VCaP (cell line): ENCODE results near the gene AUTS2.

Experiments used
- H3K27ac ChIP-seq: fragments of 450-650 bp; 2 replicates; pipeline ENCODE4 v1.5.1; 2017
- TF ChIP-seq, protein P1 (sequence below): fragments of 450-650 bp; conservative IDR thresholded peaks from 2 replicates; pipeline ENCODE4 v1.5.1; 2017; ENCODE audit warnings: mild to moderate bottlenecking, moderate library complexity

The AUTS2 gene

DNA sequence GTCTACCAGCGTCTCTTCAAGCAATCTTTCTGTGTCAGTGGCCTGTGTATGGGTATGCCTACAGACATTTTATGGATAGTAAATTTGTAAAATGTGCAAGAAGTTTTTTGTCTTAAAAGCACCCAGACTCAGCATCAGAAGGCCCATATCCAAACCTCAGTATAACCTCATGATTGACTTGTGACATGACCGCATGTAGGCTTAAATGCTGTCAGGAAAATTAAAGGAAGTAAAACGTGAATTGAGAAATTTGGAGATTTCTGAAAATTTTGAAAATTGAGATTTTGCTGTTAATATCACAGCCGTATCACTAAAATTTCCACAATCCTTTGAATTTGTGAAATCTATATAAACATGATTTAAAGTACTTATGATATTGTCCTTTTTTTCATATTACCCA lies 410.2 kb downstream of the AUTS2 start:
- no peak overlapping the region for H3K27ac ChIP-seq
- TF ChIP-seq, protein P1, sequence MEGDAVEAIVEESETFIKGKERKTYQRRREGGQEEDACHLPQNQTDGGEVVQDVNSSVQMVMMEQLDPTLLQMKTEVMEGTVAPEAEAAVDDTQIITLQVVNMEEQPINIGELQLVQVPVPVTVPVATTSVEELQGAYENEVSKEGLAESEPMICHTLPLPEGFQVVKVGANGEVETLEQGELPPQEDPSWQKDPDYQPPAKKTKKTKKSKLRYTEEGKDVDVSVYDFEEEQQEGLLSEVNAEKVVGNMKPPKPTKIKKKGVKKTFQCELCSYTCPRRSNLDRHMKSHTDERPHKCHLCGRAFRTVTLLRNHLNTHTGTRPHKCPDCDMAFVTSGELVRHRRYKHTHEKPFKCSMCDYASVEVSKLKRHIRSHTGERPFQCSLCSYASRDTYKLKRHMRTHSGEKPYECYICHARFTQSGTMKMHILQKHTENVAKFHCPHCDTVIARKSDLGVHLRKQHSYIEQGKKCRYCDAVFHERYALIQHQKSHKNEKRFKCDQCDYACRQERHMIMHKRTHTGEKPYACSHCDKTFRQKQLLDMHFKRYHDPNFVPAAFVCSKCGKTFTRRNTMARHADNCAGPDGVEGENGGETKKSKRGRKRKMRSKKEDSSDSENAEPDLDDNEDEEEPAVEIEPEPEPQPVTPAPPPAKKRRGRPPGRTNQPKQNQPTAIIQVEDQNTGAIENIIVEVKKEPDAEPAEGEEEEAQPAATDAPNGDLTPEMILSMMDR = no peak

DNA sequence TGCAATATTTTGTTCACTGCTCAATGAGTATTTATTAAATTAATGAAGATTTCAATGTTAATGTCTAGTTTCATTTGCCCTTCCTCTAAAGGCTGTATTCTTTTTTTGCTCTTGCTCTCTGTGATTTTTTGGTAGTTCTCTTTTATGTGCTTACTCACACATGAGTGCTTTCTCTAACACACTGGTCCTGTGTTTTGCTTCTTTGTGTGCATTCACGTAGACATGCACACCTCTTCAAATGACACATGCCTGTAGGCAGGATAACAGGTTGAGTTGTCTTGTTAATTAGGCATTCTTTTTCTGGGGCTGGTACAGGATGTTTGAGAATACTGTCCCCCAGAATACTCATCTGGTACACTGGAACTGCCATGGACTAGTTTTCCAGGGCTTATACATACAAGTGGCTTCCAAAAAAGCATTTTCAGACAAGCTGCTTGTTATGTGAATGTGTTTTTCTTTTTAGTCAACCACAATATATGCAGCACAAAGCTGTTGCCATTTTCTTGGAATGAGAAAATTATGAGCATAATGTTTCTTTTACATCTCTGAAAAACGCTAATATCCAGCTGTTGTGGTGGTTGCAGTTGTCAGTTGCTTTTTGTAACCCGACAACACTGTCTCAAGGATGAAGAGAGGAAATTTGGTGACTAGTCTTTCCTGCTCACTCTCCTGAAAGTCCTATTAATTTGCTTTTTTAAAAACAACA lies 416.4 kb downstream of the AUTS2 start:
- TF ChIP-seq, protein P1 = no peak
- H3K27ac ChIP-seq = no peak overlapping the region

DNA sequence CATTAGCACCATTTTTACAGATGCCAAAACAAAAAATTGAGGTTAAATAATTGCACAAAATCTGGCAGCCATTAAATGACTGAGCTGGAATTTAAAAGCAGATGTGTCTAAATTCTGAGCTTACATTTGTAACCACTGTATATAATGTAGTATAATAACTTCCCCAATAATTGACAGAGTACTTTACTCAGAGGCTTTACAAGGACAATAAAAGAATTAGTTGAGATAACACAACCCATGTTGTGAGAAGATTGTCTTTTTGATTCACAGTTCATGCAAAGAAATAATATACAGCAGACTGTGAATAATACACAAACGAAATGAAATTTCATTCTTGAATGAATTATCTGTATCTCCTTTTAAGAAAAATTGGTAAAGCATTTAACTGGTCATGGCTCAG lies 417.1 kb downstream of the AUTS2 start:
- TF ChIP-seq, protein P1 = no peak
- no peak overlapping the region for H3K27ac ChIP-seq

DNA sequence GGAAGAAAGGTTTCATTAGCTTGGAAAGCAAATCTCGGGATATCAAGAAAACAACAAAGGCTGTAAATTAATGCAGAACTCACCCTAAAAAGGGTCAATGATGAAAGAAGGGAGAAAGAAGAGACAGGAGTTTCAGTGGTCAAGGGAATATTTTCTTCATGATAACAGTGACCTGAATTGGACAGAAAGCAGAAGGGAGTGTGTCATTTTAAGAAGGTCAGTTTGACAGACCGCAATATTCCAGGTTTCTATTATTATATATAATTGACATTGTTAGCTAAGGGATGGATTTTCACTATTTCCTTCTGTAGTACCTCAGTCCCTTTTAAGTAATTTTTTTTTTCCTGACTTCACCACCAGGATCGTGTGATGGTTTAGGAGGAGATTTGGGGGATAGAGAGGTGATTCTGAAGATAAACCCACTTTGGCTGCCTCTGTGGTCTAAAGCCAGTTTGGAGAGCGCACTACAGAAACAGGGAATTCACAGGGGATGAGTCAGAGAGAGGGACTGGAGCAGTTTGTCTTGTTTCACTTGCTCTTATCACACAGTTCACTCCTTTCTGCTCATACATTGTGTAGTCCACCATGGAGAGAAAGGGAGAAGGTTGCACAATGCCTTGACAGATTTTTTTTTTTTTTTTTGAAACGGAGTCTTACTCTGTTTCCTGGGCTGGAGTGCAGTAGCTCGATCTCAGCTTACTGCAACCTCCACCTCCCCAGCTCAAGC lies 417.9 kb downstream of the AUTS2 start:
- no peak overlapping the region for H3K27ac ChIP-seq
- TF ChIP-seq, protein P1 = no peak

DNA sequence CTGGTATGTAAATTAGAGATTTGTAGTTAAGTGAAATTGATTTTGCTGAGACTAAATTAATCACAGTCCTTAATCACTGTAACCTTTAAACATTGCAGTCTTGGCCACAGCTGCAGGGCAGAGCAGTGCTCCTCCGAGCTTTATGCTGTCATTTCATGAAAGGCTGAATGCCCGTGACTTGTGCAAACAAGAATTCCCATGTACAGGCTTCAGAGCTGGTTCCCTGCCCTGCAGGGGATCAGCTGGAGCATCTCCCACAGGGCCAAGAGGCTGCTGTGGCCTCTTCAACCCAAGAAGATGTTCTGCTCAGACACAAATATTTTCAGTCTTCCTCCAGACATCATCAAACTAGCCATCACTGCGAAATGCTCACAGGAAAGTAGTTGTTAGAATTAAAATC lies 419.1 kb downstream of the AUTS2 start:
- no peak overlapping the region for H3K27ac ChIP-seq
- TF ChIP-seq, protein P1 = no peak

DNA sequence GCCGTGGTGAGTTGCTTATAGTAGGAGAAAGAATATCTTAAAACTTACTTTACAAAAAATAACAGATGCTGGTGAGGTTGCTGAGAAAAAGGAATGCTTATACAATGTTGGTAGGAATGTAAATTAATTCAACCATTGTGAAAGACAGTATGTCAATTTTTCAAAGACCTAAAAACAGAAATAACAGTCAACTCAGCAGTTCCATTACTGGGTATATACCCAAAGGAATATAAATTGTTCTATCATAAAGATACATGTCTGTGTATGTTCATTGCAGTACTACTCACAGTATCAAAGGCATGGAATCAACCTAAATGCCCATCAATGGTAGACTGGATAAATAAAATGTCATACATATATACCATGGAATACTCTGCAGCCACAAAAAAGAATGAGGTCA lies 420.4 kb downstream of the AUTS2 start:
- TF ChIP-seq, protein P1 = no peak
- H3K27ac ChIP-seq = no peak overlapping the region

DNA sequence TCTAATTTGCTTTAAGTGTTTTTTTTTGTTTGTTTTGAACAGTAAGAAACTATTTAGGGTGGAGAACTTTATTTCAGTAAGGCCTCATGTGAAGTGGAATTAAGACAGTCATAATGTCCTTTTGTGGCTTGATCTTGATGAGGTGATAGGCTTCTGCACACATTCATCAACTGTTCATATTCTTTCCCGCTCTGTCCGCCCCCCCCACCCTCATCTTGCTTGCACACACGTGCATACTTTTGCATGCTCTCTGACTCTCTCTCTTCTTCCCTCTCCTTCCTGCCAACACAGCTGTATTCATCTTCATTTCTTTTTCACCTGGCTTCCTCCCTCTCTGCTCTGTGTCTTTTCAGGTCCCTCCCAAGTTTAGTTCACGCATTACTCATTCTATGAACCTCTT lies 429.6 kb downstream of the AUTS2 start:
- TF ChIP-seq, protein P1 = no peak

More for the DNA sequence above, 429.6 kb downstream of the AUTS2 start:
- H3K27ac ChIP-seq = no peak overlapping the region
